Ishikawa (cell line): ENCODE data around the gene GABRG3.

Experiments used
- CEBPB ChIP-seq: IDR thresholded peaks from 2 replicates; pipeline ENCODE4 v1.6.1; 2012
- CREB1 ChIP-seq: IDR thresholded peaks from 2 replicates; pipeline ENCODE4 v1.6.1; 2012; ENCODE audit warnings: low read depth
- EGR1 ChIP-seq: IDR thresholded peaks from 2 replicates; pipeline ENCODE4 v1.6.1; 2012
- EP300 ChIP-seq: IDR thresholded peaks from 2 replicates; pipeline ENCODE4 v1.6.1; 2012; ENCODE audit warnings: borderline replicate concordance
- FOXM1 ChIP-seq: IDR thresholded peaks from 2 replicates; pipeline ENCODE4 v1.6.1; 2012; ENCODE audit warnings: low read depth, borderline replicate concordance
- NFIC ChIP-seq: IDR thresholded peaks from 2 replicates; pipeline ENCODE4 v1.6.1; 2012
- RAD21 ChIP-seq: IDR thresholded peaks from 2 replicates; pipeline ENCODE4 v1.6.1; 2012; ENCODE audit warnings: low read depth
- TAF1 ChIP-seq: IDR thresholded peaks from 2 replicates; pipeline ENCODE4 v1.6.1; 2012; ENCODE audit warnings: low read depth, mild to moderate bottlenecking
- TCF12 ChIP-seq: IDR thresholded peaks from 2 replicates; pipeline ENCODE4 v1.6.1; 2012; ENCODE audit warnings: low read depth
- TEAD4 ChIP-seq: IDR thresholded peaks from 2 replicates; pipeline ENCODE4 v1.6.1; 2012
- USF1 ChIP-seq: IDR thresholded peaks from 2 replicates; pipeline ENCODE4 v1.6.1; 2012
- YY1 ChIP-seq: IDR thresholded peaks from 2 replicates; pipeline ENCODE4 v1.6.1; 2012; ENCODE audit warnings: low read depth
- ZBTB7A ChIP-seq: IDR thresholded peaks from 2 replicates; pipeline ENCODE4 v1.6.1; 2012; ENCODE audit warnings: low read depth
- TF ChIP-seq, protein P1 (sequence below): IDR thresholded peaks from 2 replicates; pipeline ENCODE4 v1.6.1; 2012; ENCODE audit warnings: low read depth, mild to moderate bottlenecking
- TF ChIP-seq, protein P2 (sequence below): IDR thresholded peaks from 2 replicates; pipeline ENCODE4 v1.6.1; 2012

GABRG3 gene

GRCh38 chr15:27231811-27232210, 260.8 kb downstream of the GABRG3 start:
- TF ChIP-seq, protein P1, sequence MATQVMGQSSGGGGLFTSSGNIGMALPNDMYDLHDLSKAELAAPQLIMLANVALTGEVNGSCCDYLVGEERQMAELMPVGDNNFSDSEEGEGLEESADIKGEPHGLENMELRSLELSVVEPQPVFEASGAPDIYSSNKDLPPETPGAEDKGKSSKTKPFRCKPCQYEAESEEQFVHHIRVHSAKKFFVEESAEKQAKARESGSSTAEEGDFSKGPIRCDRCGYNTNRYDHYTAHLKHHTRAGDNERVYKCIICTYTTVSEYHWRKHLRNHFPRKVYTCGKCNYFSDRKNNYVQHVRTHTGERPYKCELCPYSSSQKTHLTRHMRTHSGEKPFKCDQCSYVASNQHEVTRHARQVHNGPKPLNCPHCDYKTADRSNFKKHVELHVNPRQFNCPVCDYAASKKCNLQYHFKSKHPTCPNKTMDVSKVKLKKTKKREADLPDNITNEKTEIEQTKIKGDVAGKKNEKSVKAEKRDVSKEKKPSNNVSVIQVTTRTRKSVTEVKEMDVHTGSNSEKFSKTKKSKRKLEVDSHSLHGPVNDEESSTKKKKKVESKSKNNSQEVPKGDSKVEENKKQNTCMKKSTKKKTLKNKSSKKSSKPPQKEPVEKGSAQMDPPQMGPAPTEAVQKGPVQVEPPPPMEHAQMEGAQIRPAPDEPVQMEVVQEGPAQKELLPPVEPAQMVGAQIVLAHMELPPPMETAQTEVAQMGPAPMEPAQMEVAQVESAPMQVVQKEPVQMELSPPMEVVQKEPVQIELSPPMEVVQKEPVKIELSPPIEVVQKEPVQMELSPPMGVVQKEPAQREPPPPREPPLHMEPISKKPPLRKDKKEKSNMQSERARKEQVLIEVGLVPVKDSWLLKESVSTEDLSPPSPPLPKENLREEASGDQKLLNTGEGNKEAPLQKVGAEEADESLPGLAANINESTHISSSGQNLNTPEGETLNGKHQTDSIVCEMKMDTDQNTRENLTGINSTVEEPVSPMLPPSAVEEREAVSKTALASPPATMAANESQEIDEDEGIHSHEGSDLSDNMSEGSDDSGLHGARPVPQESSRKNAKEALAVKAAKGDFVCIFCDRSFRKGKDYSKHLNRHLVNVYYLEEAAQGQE, result no peak
- no peak for TF ChIP-seq CEBPB
- no peak for TF ChIP-seq EP300
- TF ChIP-seq FOXM1, result no peak
- no peak for TF ChIP-seq TAF1
- no peak for TF ChIP-seq RAD21
- TF ChIP-seq, protein P2, sequence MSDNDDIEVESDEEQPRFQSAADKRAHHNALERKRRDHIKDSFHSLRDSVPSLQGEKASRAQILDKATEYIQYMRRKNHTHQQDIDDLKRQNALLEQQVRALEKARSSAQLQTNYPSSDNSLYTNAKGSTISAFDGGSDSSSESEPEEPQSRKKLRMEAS, result no peak
- TF ChIP-seq NFIC, result no peak
- TF ChIP-seq USF1, result no peak
- TF ChIP-seq EGR1, result no peak
- no peak for TF ChIP-seq CREB1
- TF ChIP-seq TCF12, result no peak
- no peak for TF ChIP-seq YY1
- TF ChIP-seq ZBTB7A, result no peak
- no peak for TF ChIP-seq TEAD4

GRCh38 chr15:27232876-27233275, 261.9 kb downstream of the GABRG3 start:
- no peak for TF ChIP-seq RAD21
- TF ChIP-seq USF1, result no peak
- TF ChIP-seq NFIC, result no peak
- TF ChIP-seq FOXM1, result no peak
- no peak for TF ChIP-seq TAF1
- TF ChIP-seq EGR1, result no peak
- TF ChIP-seq YY1, result no peak
- no peak for TF ChIP-seq TCF12
- no peak for TF ChIP-seq EP300
- TF ChIP-seq CEBPB, result no peak
- no peak for TF ChIP-seq TEAD4
- TF ChIP-seq CREB1, result no peak
- TF ChIP-seq, protein P2, result no peak
- TF ChIP-seq, protein P1, result no peak
- no peak for TF ChIP-seq ZBTB7A

DNA sequence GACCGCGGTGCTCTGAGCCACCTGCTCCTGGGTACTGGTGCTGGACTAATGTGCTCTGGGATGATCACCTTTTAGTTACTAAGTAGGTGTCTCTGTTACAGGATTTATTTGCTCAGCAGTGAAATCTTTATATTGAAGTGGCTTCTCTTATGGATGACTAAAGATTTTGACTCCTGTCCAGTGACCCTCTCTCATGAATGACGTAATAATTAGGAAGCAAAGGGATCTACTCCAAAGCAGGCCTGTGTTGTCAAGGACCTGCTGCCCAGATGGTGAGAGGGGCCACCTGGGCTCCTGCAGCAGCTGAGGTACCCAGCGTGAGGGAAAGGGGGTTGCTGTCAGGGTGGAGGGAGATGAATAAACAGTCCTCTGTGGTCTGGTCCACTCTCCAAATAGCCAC, 263.6 kb downstream of the GABRG3 start:
- TF ChIP-seq EGR1, result no peak
- TF ChIP-seq, protein P2, result no peak
- no peak for TF ChIP-seq TCF12
- TF ChIP-seq NFIC, result no peak
- no peak for TF ChIP-seq CEBPB
- no peak for TF ChIP-seq FOXM1
- no peak for TF ChIP-seq TAF1
- TF ChIP-seq TEAD4, result no peak
- no peak for TF ChIP-seq USF1
- no peak for TF ChIP-seq CREB1
- no peak for TF ChIP-seq ZBTB7A
- TF ChIP-seq EP300, result no peak

GRCh38 chr15:27235161-27235560, 264.2 kb downstream of the GABRG3 start:
- no peak for TF ChIP-seq TAF1
- no peak for TF ChIP-seq TEAD4
- TF ChIP-seq, protein P1, result no peak
